Measurements from ENCODE around the gene MYADML2.

GRCh38 chr17:81958633-81959342 is 11.8 kb upstream of the MYADML2 start:
- TF ChIP-seq, protein P1, sequence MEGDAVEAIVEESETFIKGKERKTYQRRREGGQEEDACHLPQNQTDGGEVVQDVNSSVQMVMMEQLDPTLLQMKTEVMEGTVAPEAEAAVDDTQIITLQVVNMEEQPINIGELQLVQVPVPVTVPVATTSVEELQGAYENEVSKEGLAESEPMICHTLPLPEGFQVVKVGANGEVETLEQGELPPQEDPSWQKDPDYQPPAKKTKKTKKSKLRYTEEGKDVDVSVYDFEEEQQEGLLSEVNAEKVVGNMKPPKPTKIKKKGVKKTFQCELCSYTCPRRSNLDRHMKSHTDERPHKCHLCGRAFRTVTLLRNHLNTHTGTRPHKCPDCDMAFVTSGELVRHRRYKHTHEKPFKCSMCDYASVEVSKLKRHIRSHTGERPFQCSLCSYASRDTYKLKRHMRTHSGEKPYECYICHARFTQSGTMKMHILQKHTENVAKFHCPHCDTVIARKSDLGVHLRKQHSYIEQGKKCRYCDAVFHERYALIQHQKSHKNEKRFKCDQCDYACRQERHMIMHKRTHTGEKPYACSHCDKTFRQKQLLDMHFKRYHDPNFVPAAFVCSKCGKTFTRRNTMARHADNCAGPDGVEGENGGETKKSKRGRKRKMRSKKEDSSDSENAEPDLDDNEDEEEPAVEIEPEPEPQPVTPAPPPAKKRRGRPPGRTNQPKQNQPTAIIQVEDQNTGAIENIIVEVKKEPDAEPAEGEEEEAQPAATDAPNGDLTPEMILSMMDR (IDR thresholded peaks at IDR 0.05 in 2 of 3, conservative IDR thresholded peaks at IDR 0.05 in 1 of 3; ENCODE audit: control insufficient read depth in 2 of 3, extremely low read depth in 1 of 3, insufficient read depth in 1 of 3, low read depth in 3 of 3, low read length in 3 of 3) = no peak
- TF ChIP-seq ZNF687 (IDR thresholded peaks at IDR 0.05) (no peak), MXI1 (IDR thresholded peaks at IDR 0.05; ENCODE audit: low read depth, low read length) (no peak), TAF1 (IDR thresholded peaks at IDR 0.05; ENCODE audit: borderline replicate concordance, low read depth, low read length) (no peak), SRF (IDR thresholded peaks at IDR 0.05; ENCODE audit: low read depth in 2 of 2, low read length in 2 of 2) (no peak), RAD51 (IDR thresholded peaks at IDR 0.05) (no peak), POLR2A (IDR thresholded peaks at IDR 0.05; ENCODE audit: low read depth, low read length) (no peak), EP300 (IDR thresholded peaks at IDR 0.05; ENCODE audit: borderline replicate concordance in 1 of 2, control insufficient read depth in 1 of 2, low read depth in 2 of 2, low read length in 2 of 2) (no peak), RAD21 (IDR thresholded peaks at IDR 0.05; ENCODE audit: insufficient read depth, low read depth, low read length) (no peak), BRCA1 (IDR thresholded peaks at IDR 0.05; ENCODE audit: low read depth, low read length) (no peak), FOS (IDR thresholded peaks at IDR 0.05; ENCODE audit: borderline replicate concordance, extremely low read depth, insufficient read length) (no peak)
- TF ChIP-seq, protein P2, sequence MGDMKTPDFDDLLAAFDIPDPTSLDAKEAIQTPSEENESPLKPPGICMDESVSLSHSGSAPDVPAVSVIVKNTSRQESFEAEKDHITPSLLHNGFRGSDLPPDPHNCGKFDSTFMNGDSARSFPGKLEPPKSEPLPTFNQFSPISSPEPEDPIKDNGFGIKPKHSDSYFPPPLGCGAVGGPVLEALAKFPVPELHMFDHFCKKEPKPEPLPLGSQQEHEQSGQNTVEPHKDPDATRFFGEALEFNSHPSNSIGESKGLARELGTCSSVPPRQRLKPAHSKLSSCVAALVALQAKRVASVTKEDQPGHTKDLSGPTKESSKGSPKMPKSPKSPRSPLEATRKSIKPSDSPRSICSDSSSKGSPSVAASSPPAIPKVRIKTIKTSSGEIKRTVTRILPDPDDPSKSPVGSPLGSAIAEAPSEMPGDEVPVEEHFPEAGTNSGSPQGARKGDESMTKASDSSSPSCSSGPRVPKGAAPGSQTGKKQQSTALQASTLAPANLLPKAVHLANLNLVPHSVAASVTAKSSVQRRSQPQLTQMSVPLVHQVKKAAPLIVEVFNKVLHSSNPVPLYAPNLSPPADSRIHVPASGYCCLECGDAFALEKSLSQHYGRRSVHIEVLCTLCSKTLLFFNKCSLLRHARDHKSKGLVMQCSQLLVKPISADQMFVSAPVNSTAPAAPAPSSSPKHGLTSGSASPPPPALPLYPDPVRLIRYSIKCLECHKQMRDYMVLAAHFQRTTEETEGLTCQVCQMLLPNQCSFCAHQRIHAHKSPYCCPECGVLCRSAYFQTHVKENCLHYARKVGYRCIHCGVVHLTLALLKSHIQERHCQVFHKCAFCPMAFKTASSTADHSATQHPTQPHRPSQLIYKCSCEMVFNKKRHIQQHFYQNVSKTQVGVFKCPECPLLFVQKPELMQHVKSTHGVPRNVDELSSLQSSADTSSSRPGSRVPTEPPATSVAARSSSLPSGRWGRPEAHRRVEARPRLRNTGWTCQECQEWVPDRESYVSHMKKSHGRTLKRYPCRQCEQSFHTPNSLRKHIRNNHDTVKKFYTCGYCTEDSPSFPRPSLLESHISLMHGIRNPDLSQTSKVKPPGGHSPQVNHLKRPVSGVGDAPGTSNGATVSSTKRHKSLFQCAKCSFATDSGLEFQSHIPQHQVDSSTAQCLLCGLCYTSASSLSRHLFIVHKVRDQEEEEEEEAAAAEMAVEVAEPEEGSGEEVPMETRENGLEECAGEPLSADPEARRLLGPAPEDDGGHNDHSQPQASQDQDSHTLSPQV (IDR thresholded peaks at IDR 0.05) = no peak
- TF ChIP-seq, protein P3, sequence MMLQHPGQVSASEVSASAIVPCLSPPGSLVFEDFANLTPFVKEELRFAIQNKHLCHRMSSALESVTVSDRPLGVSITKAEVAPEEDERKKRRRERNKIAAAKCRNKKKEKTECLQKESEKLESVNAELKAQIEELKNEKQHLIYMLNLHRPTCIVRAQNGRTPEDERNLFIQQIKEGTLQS (IDR thresholded peaks at IDR 0.05; ENCODE audit: borderline replicate concordance, extremely low read depth, low read depth, low read length) = no peak

All from GM12878 (cell line).